Bronchial epithelial cell (primary cell): Measurements from ENCODE around the gene C19orf47. TPM values are rescaled to one million over a fixed set of nuclear protein-coding genes. Genes with fewer than 3 reads are reported as not detected.

Experiments
- DNase-seq: peaks from one replicate; pipeline ENCODE4 v3.0.0-alpha.2; 2010; ENCODE audit warnings: low read depth
- FAIRE-seq: peaks from 2 replicates; lab custom pipeline; 2011; peaks lifted over from hg19 to GRCh38; lab: Jason Lieb, UNC
- H3K27me3 ChIP-seq: 2 replicates; pipeline ENCODE4 v1.5.1; 2011; ENCODE audit warnings: low read length; ENCODE audit not compliant: control insufficient read depth, insufficient read depth
- H3K36me3 ChIP-seq: 2 replicates; pipeline ENCODE4 v1.5.1; 2011; ENCODE audit warnings: low read length; ENCODE audit not compliant: control insufficient read depth, insufficient read depth
- H3K4me3 ChIP-seq: 2 replicates; pipeline ENCODE4 v1.5.1; 2011; ENCODE audit warnings: mild to moderate bottlenecking, low read depth, low read length, control low read depth
- CTCF ChIP-seq: IDR thresholded peaks from 2 replicates; pipeline ENCODE4 v1.5.1; 2011; ENCODE audit warnings: mild to moderate bottlenecking, moderate library complexity, low read length, control low read depth, inconsistent platforms; ENCODE audit not compliant: insufficient read depth, severe bottlenecking
- total RNA-seq: library from RNA; depleted of rRNA; stranded (reverse); fragments of >200 nt; gene quantifications from 2 replicates; pipeline ENCODE4 v1.2.1, GENCODE V29; 2014

Gene C19orf47
- total RNA-seq, 1 donor from 2014 or later, result 3.7 TPM

GRCh38 chr19:40366697-40367561 is 18.7 kb upstream of the C19orf47 start:
- Histone ChIP-seq H3K27me3 (no peaks in the 10 kb centered on the region), H3K4me3 (no peak overlapping the region), H3K36me3 (peaks cover 24% of the 10 kb centered on the region)
- TF ChIP-seq CTCF, result no peak
- FAIRE-seq, result no peak
- no peak for DNase-seq

GRCh38 chr19:40365613-40366401 is 17.6 kb upstream of the C19orf47 start:
- FAIRE-seq (no peak), DNase-seq (peak; percentile 49)
- Histone ChIP-seq H3K4me3 (peak overlapping the region; percentile 40), H3K27me3 (no peaks in the 10 kb centered on the region), H3K36me3 (peaks cover 20% of the 10 kb centered on the region)
- no peak for TF ChIP-seq CTCF

GRCh38 chr19:40365010-40365409 is 16.8 kb upstream of the C19orf47 start:
- H3K4me3 ChIP-seq, result no peak overlapping the region
- no peak for DNase-seq
- FAIRE-seq, result no peak
- peaks cover 16% of the 10 kb centered on the region for H3K36me3 ChIP-seq
- H3K27me3 ChIP-seq, result no peaks in the 10 kb centered on the region
- TF ChIP-seq CTCF, result no peak

GRCh38 chr19:40363069-40363468 is 14.9 kb upstream of the C19orf47 start:
- H3K27me3 ChIP-seq, result no peaks in the 10 kb centered on the region
- no peak for TF ChIP-seq CTCF
- DNase-seq (no peak), FAIRE-seq (no peak)
- peaks cover 16% of the 10 kb centered on the region for H3K36me3 ChIP-seq
- H3K4me3 ChIP-seq, result no peak overlapping the region

- no peak for FAIRE-seq
- Histone ChIP-seq H3K4me3 (no peak overlapping the region), H3K36me3 (peaks cover 13% of the 10 kb centered on the region)
Measured at GRCh38 chr19:40362160-40362559, 14.0 kb upstream of the C19orf47 start.

More at GRCh38 chr19:40362160-40362559, 14.0 kb upstream of the C19orf47 start:
- H3K27me3 ChIP-seq, result no peaks in the 10 kb centered on the region
- TF ChIP-seq CTCF, result no peak
- DNase-seq, result no peak
